K562 (cell line): ENCODE measurements around the gene PHKB. TPM values are rescaled to one million over a fixed set of nuclear protein-coding genes. Genes with fewer than 3 reads are reported as not detected.

ENCODE experiments used
- ATAC-seq: fragments of 200-7000 bp; cut with Tn5 transposase; 3 replicates; pipeline ENCODE4 v1.9.1; 2020; ENCODE audit warnings: moderate library complexity
- BruUV-seq: library from RNA; stranded (reverse); fragments of 400-500 nt; replicated peaks from 2 replicates; lab custom pipeline; 2021; lab: Mats Ljungman, UMichigan
- CTCF ChIA-PET: fragments of 300-600 bp; formaldehyde crosslinking; extraction: SDS; loops from one replicate; lab custom pipeline; 2021; ENCODE audit warnings: low intra/inter-chr PET ratio; lab: Yijun Ruan, JAX
- POLR2A ChIA-PET: fragments of 300-600, 350-650 bp; sonication (Branson Sonifier 250); formaldehyde crosslinking; extraction: SDS; loops from one replicate; lab custom pipeline; 2021; ENCODE audit warnings: antibody characterized with exemption, inconsistent platforms; lab: Yijun Ruan, JAX
- DNase-seq, 4 experiments: peaks; one replicate each; pipeline versions ENCODE4 v3.0.0 to v3.0.0-alpha.2; 2011 to 2018; ENCODE audit warnings: low spot score in 3 of 4, mixed read lengths in 3 of 4; ENCODE audit errors: extremely low read depth in 1 of 4
- FAIRE-seq: peaks from 2 replicates; lab custom pipeline; 2011; peaks lifted over from hg19 to GRCh38; lab: Jason Lieb, UNC
- H2AFZ ChIP-seq: 2 replicates; pipeline ENCODE4 v1.6.0; 2011; ENCODE audit warnings: low read depth, low read length, control low read depth, inconsistent platforms
- H3K27ac ChIP-seq: fragments of 200-600 bp; 3 replicates; pipeline ENCODE4 v1.8.0; 2011; ENCODE audit warnings: low read depth, mild to moderate bottlenecking, control low read depth, inconsistent platforms, low read length, moderate library complexity, mixed read lengths; ENCODE audit errors: extremely low read depth
- H3K27me3 ChIP-seq, 2 experiments: fragments of 300-600 bp in 1 of 2; 2 replicates in 1 of 2; 3 replicates in 1 of 2; pipeline versions ENCODE4 v1.6.0 to v1.8.0; 2011; ENCODE audit warnings: inconsistent platforms in 2 of 2, low read length in 2 of 2, mild to moderate bottlenecking in 1 of 2, mixed read lengths in 1 of 2, moderate library complexity in 1 of 2; ENCODE audit not compliant: control insufficient read depth in 2 of 2, insufficient read depth in 2 of 2
- H3K36me3 ChIP-seq: fragments of 300-600 bp; 3 replicates; pipeline ENCODE4 v1.8.0; 2011; ENCODE audit warnings: mild to moderate bottlenecking, low read length, inconsistent platforms; ENCODE audit not compliant: control insufficient read depth, insufficient read depth
- H3K4me1 ChIP-seq, 2 experiments: fragments of 200-600 bp in 1 of 2; replicated peaks in 1 of 2; 2 replicates in 1 of 2; 3 replicates in 1 of 2; pipeline versions ENCODE4 v1.5.1 to v1.8.0; 2011; ENCODE audit warnings: inconsistent platforms in 2 of 2, low read length in 2 of 2, mild to moderate bottlenecking in 1 of 2, mixed read lengths in 1 of 2, moderate library complexity in 1 of 2; ENCODE audit not compliant: control insufficient read depth in 2 of 2, insufficient read depth in 2 of 2
- H3K4me2 ChIP-seq: 2 replicates; pipeline ENCODE4 v1.6.1; 2011; ENCODE audit warnings: low read length, control low read depth, inconsistent platforms, mixed read lengths; ENCODE audit not compliant: insufficient read depth
- H3K4me3 ChIP-seq: fragments of 200-600 bp; sonication (generic), shearing (Covaris generic); 2 replicates; pipeline ENCODE4 v1.5.1; 2016; ENCODE audit warnings: control low read depth, inconsistent platforms
- H3K79me2 ChIP-seq: fragments of 200-600 bp; 3 replicates; pipeline ENCODE4 v1.8.0; 2011; ENCODE audit warnings: low read length, inconsistent platforms; ENCODE audit not compliant: control insufficient read depth, insufficient read depth
- H3K9ac ChIP-seq, 2 experiments: 2 replicates each; pipeline versions ENCODE4 v1.6.0 to v1.6.1; 2011; ENCODE audit warnings: low read depth in 2 of 2, low read length in 2 of 2, control low read depth in 1 of 2, inconsistent platforms in 1 of 2, mild to moderate bottlenecking in 1 of 2, mixed read lengths in 1 of 2; ENCODE audit not compliant: insufficient read depth in 1 of 2
- H3K9me1 ChIP-seq: one replicate; pipeline ENCODE4 v1.6.0; 2011; ENCODE audit warnings: inconsistent platforms, mild to moderate bottlenecking, low read length, moderate library complexity; ENCODE audit not compliant: control insufficient read depth, insufficient read depth
- H3K9me3 ChIP-seq: replicated peaks from 2 replicates; pipeline ENCODE4 v1.5.1; 2011; ENCODE audit warnings: low read depth, low read length, inconsistent platforms; ENCODE audit not compliant: control insufficient read depth, insufficient read depth
- H4K20me1 ChIP-seq: replicated peaks from 2 replicates; pipeline ENCODE4 v1.6.1; 2011; ENCODE audit warnings: low read length, inconsistent platforms, mixed read lengths; ENCODE audit not compliant: control insufficient read depth, insufficient read depth
- ELF1 ChIP-seq: fragments of 200-800 bp; sonication (Bioruptor generic); IDR thresholded peaks from 2 replicates; pipeline ENCODE4 v1.6.1; 2016; ENCODE audit warnings: missing genetic modification characterization, missing compliant biosample characterization
- NR2F6 ChIP-seq: fragments of 450-650 bp; formaldehyde crosslinking; IDR thresholded peaks from 2 replicates; pipeline ENCODE4 v1.4.0; 2020; ENCODE audit warnings: mild to moderate bottlenecking
- ZNF239 ChIP-seq: fragments of 250-450 bp; sonication (Bioruptor Pico); IDR thresholded peaks from 2 replicates; pipeline ENCODE4 v1.4.0; 2020; ENCODE audit warnings: mild to moderate bottlenecking
- ZNF24 ChIP-seq: fragments of 450-650 bp; IDR thresholded peaks from 2 replicates; pipeline ENCODE4 v1.6.1; 2016
- WGBS: fragments of 100-300 bp; shearing (Covaris generic); methylation state at CpG from one replicate; pipeline ENCODE4 v1.1.6; 2016; ENCODE audit warnings: low coverage, mixed read lengths; ENCODE audit not compliant: insufficient coverage; ENCODE audit errors: missing lambda C conversion rate; 5-methylcytosine and 5-hydroxymethylcytosine counted together
- in situ Hi-C: fragments of 300-500 bp; cut with MboI; formaldehyde crosslinking; loops from 4 replicates; pipeline ENCODE4 v1.15.0; 2018; ENCODE audit warnings: inconsistent platforms, mixed read lengths
- intact Hi-C: fragments of 100-400 bp; cut with micrococcal nuclease; formaldehyde crosslinking; loops from 2 replicates; pipeline ENCODE4 v1.14.2; 2022
- polyA plus RNA-seq, 8 experiments: library from polyadenylated mRNA; depleted of rRNA in 4 of 8; stranded (reverse) in 5 of 8; unstranded in 3 of 8; fragments of >200 nt; fragmentation: Nextera tagmentation in 2 of 8; fragmentation: Illumina TruSeq in 1 of 8; extraction: Ambion mirVana in 2 of 8; extraction: Trizol in 1 of 8; gene quantifications; 2 replicates each; pipeline versions ENCODE4 v1.2.1 to v1.2.3, GENCODE V29; 2011 to 2014; ENCODE audit warnings: inconsistent platforms in 1 of 8, missing spikeins in 1 of 8
- total RNA-seq, 7 experiments: library from RNA; depleted of rRNA in 6 of 7; stranded (reverse); fragments of >200 nt in 6 of 7; fragmentation: Illumina TruSeq in 2 of 7; extraction: Trizol in 2 of 7; gene quantifications; 2 replicates each; pipeline versions ENCODE4 v1.2.1 to v1.2.3, GENCODE V29; 2011 to 2021; ENCODE audit warnings: low replicate concordance in 1 of 7

Gene PHKB
- total and polyA plus RNA-seq, 9 of the 15 experiments (the other 6 are each of a cell fraction or from before 2014, with no cell fraction given): 24.7 to 92.3 (median 67.0) TPM

DNA sequence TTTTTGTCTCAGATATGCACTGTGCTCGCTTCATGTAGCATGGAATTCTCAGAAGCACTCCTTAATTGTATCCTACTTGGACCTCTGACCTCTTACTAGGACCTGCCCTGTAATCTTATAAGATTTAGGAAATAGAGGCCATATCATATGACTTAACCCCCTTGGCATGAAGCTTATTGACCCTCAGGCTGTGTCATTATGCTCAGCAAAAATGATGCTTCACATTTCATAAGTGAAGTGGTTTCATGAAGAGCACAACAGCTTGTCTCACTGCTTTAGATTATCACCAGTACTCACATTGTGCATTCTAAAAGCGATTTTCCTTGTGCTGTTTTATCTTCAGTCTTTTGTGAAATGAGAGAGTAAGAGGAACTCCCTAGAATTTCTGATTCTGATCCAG, 6.4 kb downstream of the PHKB start:
- TF ChIP-seq NR2F6 (CRISPR knock-in tag): no peak
- TF ChIP-seq ELF1 (tag): peak; percentile 9; the same call in 1 of the 2 replicates
- TF ChIP-seq ZNF24: peak; percentile 72; the same call in 1 of the 2 replicates
- TF ChIP-seq ZNF239 (CRISPR knock-in tag): no peak
- H3K27ac ChIP-seq: peak overlapping the region; percentile 99
- 8% methylated on average over 2 of the region's 2 CpGs for WGBS

More for the DNA sequence above, 6.4 kb downstream of the PHKB start:
- DNase-seq (peak in 1 of 4 experiments; percentile 33), ATAC-seq (peak; percentile 5; the same call in 2 of the 3 replicates), FAIRE-seq (peak; percentile 67)
- H3K36me3 ChIP-seq: peaks cover 46% of the 10 kb centered on the region; the same call in 2 of the 3 replicates
- intact Hi-C loops (loop anchor here (5.0 to 10.0 kb wide), 3 partner anchors 50 to 213 kb away; no protein-coding TSS in a partner anchor), in situ Hi-C loops (no loop called here)
- ChIA-PET POLR2A (interaction anchor here (0.7 to 1.8 kb wide), 7 partner anchors 8 to 302 kb away, joined by 3 to 8 read pairs (median 4); no protein-coding TSS in a partner anchor), CTCF (interaction anchor here (0.6 kb wide), 1 partner anchor 23 kb away, joined by 3 read pairs; no protein-coding TSS in a partner anchor)
- H2AFZ ChIP-seq: no peak overlapping the region
- no TSS peak for BruUV-seq
- H3K9ac ChIP-seq: peak overlapping the region in 1 of 2 experiments; percentile 98; a peak in 2 of 4 replicates
- H3K4me2 ChIP-seq: peak overlapping the region; percentile 73
- H4K20me1 ChIP-seq: no peaks in the 10 kb centered on the region
- H3K4me1 ChIP-seq: peaks cover 0 to 34% of the 10 kb centered on the region in 2 experiments; a peak in 4 of 5 replicates
- no peaks in the 10 kb centered on the region for H3K9me3 ChIP-seq
- no peaks in the 10 kb centered on the region for H3K27me3 ChIP-seq
- peaks cover 100% of the 10 kb centered on the region for H3K79me2 ChIP-seq
- H3K4me3 ChIP-seq: peak overlapping the region; percentile 5; the same call in 1 of the 2 replicates
- H3K9me1 ChIP-seq: no peaks in the 10 kb centered on the region
